PC-9 (cell line): ENCODE results near the gene UIMC1. TPM values are rescaled to one million over a fixed set of nuclear protein-coding genes. Genes with fewer than 3 reads are reported as not detected.
"Not testable (repeated sequence)": the region's sequence is repeated elsewhere in the genome, so short reads cannot be mapped to it uniquely, and the experiment has no call there.

Experiments used
- BruUV-seq: library from RNA; stranded (reverse); fragments of 400-500 nt; replicated peaks from 2 replicates; lab custom pipeline; 2021; lab: Mats Ljungman, UMichigan
- CTCF ChIA-PET: fragments of 300-600 bp; sonication (Branson Sonifier 250); formaldehyde crosslinking; loops from one replicate; lab custom pipeline; 2022; ENCODE audit warnings: antibody characterized with exemption; lab: Charles Lee
- POLR2A ChIA-PET: fragments of 300-600 bp; sonication (Branson Sonifier 250); formaldehyde crosslinking; loops from one replicate; lab custom pipeline; 2022; ENCODE audit warnings: antibody characterized with exemption; ENCODE audit not compliant: unreplicated experiment; lab: Charles Lee
- DNase-seq, 2 experiments: peaks; one replicate each; pipeline versions ENCODE4 v3.0.0 to v3.0.0-alpha.2; 2015 to 2022; ENCODE audit warnings: mixed read lengths in 1 of 2
- H2AFZ ChIP-seq: fragments of 200-600 bp; sonication (generic); 2 replicates; pipeline ENCODE4 v1.8.1; 2017; ENCODE audit warnings: antibody characterized with exemption
- H3F3A ChIP-seq: fragments of 200-600 bp; sonication (generic); 2 replicates; pipeline ENCODE4 v1.8.1; 2017; ENCODE audit warnings: antibody characterized with exemption, mild to moderate bottlenecking, low read depth; ENCODE audit not compliant: insufficient read depth
- H3K27ac ChIP-seq: fragments of 200-600 bp; sonication (generic); 2 replicates; pipeline ENCODE4 v1.6.1; 2016; ENCODE audit warnings: mixed run types
- H3K27me3 ChIP-seq: fragments of 200-600 bp; sonication (generic); 2 replicates; pipeline ENCODE4 v1.6.1; 2016; ENCODE audit warnings: low read depth, mixed run types; ENCODE audit not compliant: insufficient read depth
- H3K36me3 ChIP-seq: fragments of 200-600 bp; sonication (generic); 2 replicates; pipeline ENCODE4 v1.6.1; 2016; ENCODE audit warnings: low read depth, mixed run types
- H3K4me1 ChIP-seq: fragments of 200-600 bp; sonication (generic); replicated peaks from 2 replicates; pipeline ENCODE4 v1.6.1; 2016; ENCODE audit warnings: mixed run types; ENCODE audit not compliant: insufficient read depth
- H3K4me2 ChIP-seq: fragments of 200-600 bp; sonication (generic); 2 replicates; pipeline ENCODE4 v1.6.1; 2017; ENCODE audit warnings: mixed run types
- H3K4me3 ChIP-seq: fragments of 200-600 bp; sonication (generic); 2 replicates; pipeline ENCODE4 v1.6.1; 2016; ENCODE audit warnings: mixed run types
- H3K79me2 ChIP-seq: fragments of 200-600 bp; sonication (generic); 2 replicates; pipeline ENCODE4 v1.6.1; 2017; ENCODE audit warnings: low read depth, mixed run types
- H3K9me2 ChIP-seq: fragments of 200-600 bp; sonication (generic); 2 replicates; pipeline ENCODE4 v1.8.1; 2017; ENCODE audit warnings: mild to moderate bottlenecking; ENCODE audit not compliant: insufficient read depth
- H3K9me3 ChIP-seq: fragments of 200-600 bp; sonication (generic); 2 replicates; pipeline ENCODE4 v1.8.1; 2016; ENCODE audit warnings: low read depth; ENCODE audit not compliant: insufficient read depth
- H4K20me1 ChIP-seq: fragments of 200-600 bp; sonication (generic); 2 replicates; pipeline ENCODE4 v1.8.1; 2017; ENCODE audit not compliant: insufficient read depth
- CTCF ChIP-seq: fragments of 200-600 bp; sonication (generic); conservative IDR thresholded peaks from 2 replicates; pipeline ENCODE4 v1.6.1; 2017; ENCODE audit warnings: mixed run types, antibody characterized with exemption, mild to moderate bottlenecking, moderate library complexity
- EZH2 ChIP-seq: fragments of 200-600 bp; sonication (generic); IDR thresholded peaks from 2 replicates; pipeline ENCODE4 v1.8.0; 2017; ENCODE audit warnings: antibody characterized with exemption, low read depth
- intact Hi-C: fragments of 100-400 bp; cut with micrococcal nuclease; formaldehyde crosslinking; loops from one replicate; pipeline ENCODE4 v1.10.0; 2022; ENCODE audit not compliant: unreplicated experiment
- total RNA-seq: library from RNA; stranded (reverse); gene quantifications from 2 replicates; pipeline ENCODE4 v1.2.3, GENCODE V29; 2021

Gene UIMC1
- total RNA-seq, 1 experiment from 2014 or later = 48.3 TPM

GRCh38 chr5:177004961-177005360 is 1.6 kb downstream of the UIMC1 start:
- H3K36me3 ChIP-seq = no peaks in the 10 kb centered on the region
- CTCF ChIA-PET = interaction anchor here (0.6 to 1.2 kb wide), 2 partner anchors 12 to 23 kb away, joined by 9 to 11 read pairs; no protein-coding TSS in a partner anchor
- H3K27ac ChIP-seq = no peak overlapping the region
- POLR2A ChIA-PET = no interaction called here
- peak overlapping the region; percentile 87 for H3K4me2 ChIP-seq
- no peaks in the 10 kb centered on the region for H3K9me2 ChIP-seq
- H3K27me3 ChIP-seq = no peaks in the 10 kb centered on the region
- no peaks in the 10 kb centered on the region for H3K9me3 ChIP-seq
- DNase-seq = no peak
- H3K4me3 ChIP-seq = peak overlapping the region; percentile 81; the same call in 1 of the 2 replicates
- no peaks in the 10 kb centered on the region; the same call in 1 of the 2 replicates for H3F3A ChIP-seq
- TF ChIP-seq CTCF (no peak), EZH2 (no peak)
- H3K4me1 ChIP-seq = peaks cover 11% of the 10 kb centered on the region; the same call in 1 of the 2 replicates
- peaks cover 42% of the 10 kb centered on the region for H4K20me1 ChIP-seq
- no peak overlapping the region for H2AFZ ChIP-seq
- intact Hi-C loops = loop anchor here (5.0 to 10.0 kb wide), 2 partner anchors 470 to 512 kb away; partner anchors contain the start of genes DDX41 and RNF44
- peaks cover 64% of the 10 kb centered on the region for H3K79me2 ChIP-seq
- BruUV-seq = TSS peak; percentile 34

GRCh38 chr5:177003649-177004048 is 2.9 kb downstream of the UIMC1 start:
- H3F3A ChIP-seq = peaks cover 8% of the 10 kb centered on the region; the same call in 1 of the 2 replicates
- no peaks in the 10 kb centered on the region for H3K27me3 ChIP-seq
- intact Hi-C loops = loop anchor here (10.0 kb wide), 1 partner anchor 469 kb away; the partner anchor contains the start of gene RNF44
- no TSS peak for BruUV-seq
- peaks cover 77% of the 10 kb centered on the region for H3K79me2 ChIP-seq
- CTCF ChIA-PET = no interaction called here
- no peak overlapping the region for H3K4me2 ChIP-seq
- H3K9me2 ChIP-seq = no peaks in the 10 kb centered on the region
- TF ChIP-seq CTCF (no peak), EZH2 (no peak)
- H2AFZ ChIP-seq = no peak overlapping the region
- H3K4me1 ChIP-seq = peaks cover 11% of the 10 kb centered on the region; the same call in 1 of the 2 replicates
- H3K4me3 ChIP-seq = no peak overlapping the region
- no peak overlapping the region for H3K27ac ChIP-seq
- DNase-seq = no peak
- POLR2A ChIA-PET = no interaction called here
- H3K36me3 ChIP-seq = no peaks in the 10 kb centered on the region; the same call in 1 of the 2 replicates
- no peaks in the 10 kb centered on the region for H3K9me3 ChIP-seq
- H4K20me1 ChIP-seq = peaks cover 47% of the 10 kb centered on the region

- H3K27me3 ChIP-seq, DNase-seq, H3K9me3 ChIP-seq, intact Hi-C loops, CTCF ChIA-PET, H3K4me2 ChIP-seq, H3K9me2 ChIP-seq, BruUV-seq, H3K4me3 ChIP-seq, H2AFZ ChIP-seq, H3K27ac ChIP-seq, H3K36me3 ChIP-seq: not testable (repeated sequence)
- POLR2A ChIA-PET = interaction anchor here (0.7 kb wide), 1 partner anchor 828 kb away, joined by 8 read pairs; no protein-coding TSS in a partner anchor
- Histone ChIP-seq H3K79me2 (peaks cover 97% of the 10 kb centered on the region), H4K20me1 (peaks cover 36% of the 10 kb centered on the region), H3F3A (peaks cover 43% of the 10 kb centered on the region), H3K4me1 (peaks cover 27% of the 10 kb centered on the region)
These were observed 7.1 kb downstream of the UIMC1 start for GRCh38 chr5:176999526-176999925.
